GM06990 (cell line): ENCODE data around the gene FUBP3.

Experiments used
- DNase-seq: peaks from one replicate; pipeline ENCODE4 v3.0.0-alpha.2; 2011; ENCODE audit not compliant: insufficient read length; ENCODE audit errors: extremely low read depth
- H3K27me3 ChIP-seq: replicated peaks from 2 replicates; pipeline ENCODE4 v1.6.0; 2011; ENCODE audit warnings: low read length; ENCODE audit not compliant: control insufficient read depth, insufficient read depth
- H3K36me3 ChIP-seq: 2 replicates; pipeline ENCODE4 v1.5.1; 2011; ENCODE audit warnings: low read length; ENCODE audit not compliant: control insufficient read depth, insufficient read depth
- H3K4me3 ChIP-seq: replicated peaks from 2 replicates; pipeline ENCODE4 v1.5.1; 2011; ENCODE audit warnings: low read depth, mild to moderate bottlenecking, control low read depth, low read length
- TF ChIP-seq, protein P1 (sequence below): IDR thresholded peaks from 2 replicates; pipeline ENCODE4 v1.5.1; 2011; ENCODE audit warnings: low read length, control low read depth, mild to moderate bottlenecking, inconsistent platforms; ENCODE audit not compliant: insufficient read depth, poor library complexity, severe bottlenecking

FUBP3 gene

DNA sequence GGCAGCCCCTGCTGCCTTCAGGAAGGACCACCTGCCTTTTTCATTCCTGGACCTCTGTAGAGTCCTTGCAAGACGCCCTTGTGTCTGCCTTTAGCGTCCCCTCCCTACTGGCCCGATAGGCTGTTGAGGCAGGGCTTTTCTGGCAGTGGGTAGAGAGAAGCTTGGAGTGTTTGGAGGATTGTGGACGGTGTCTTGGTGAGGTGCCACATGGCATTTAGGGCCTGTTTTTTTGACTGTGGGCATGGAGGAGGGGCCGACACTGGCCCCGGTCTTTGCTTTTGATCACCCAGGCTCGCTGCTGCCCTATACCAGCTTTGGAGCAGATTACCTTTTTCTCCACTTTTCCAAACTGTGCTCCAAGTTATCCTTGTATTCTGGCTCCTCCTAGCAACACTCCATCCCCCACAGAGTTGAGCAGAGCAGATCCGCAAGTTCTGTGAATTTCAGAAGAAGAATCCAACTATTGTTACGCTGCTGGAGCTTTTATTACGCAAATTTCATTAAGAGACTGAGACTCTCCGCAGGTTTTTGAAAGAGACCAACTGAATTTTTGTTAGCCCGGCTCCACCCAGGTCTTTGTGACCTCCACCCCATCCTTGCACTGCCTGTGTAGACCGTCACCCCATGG lies 50.2 kb downstream of the FUBP3 start:
- Histone ChIP-seq H3K27me3 (no peaks in the 10 kb centered on the region), H3K36me3 (peaks cover 42% of the 10 kb centered on the region), H3K4me3 (no peak overlapping the region)
- TF ChIP-seq, protein P1, sequence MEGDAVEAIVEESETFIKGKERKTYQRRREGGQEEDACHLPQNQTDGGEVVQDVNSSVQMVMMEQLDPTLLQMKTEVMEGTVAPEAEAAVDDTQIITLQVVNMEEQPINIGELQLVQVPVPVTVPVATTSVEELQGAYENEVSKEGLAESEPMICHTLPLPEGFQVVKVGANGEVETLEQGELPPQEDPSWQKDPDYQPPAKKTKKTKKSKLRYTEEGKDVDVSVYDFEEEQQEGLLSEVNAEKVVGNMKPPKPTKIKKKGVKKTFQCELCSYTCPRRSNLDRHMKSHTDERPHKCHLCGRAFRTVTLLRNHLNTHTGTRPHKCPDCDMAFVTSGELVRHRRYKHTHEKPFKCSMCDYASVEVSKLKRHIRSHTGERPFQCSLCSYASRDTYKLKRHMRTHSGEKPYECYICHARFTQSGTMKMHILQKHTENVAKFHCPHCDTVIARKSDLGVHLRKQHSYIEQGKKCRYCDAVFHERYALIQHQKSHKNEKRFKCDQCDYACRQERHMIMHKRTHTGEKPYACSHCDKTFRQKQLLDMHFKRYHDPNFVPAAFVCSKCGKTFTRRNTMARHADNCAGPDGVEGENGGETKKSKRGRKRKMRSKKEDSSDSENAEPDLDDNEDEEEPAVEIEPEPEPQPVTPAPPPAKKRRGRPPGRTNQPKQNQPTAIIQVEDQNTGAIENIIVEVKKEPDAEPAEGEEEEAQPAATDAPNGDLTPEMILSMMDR, result no peak
- DNase-seq, result no peak

GRCh38 chr9:130630071-130630450 lies 50.7 kb downstream of the FUBP3 start:
- Histone ChIP-seq H3K27me3 (no peaks in the 10 kb centered on the region), H3K36me3 (peaks cover 42% of the 10 kb centered on the region), H3K4me3 (no peak overlapping the region)
- DNase-seq, result no peak
- TF ChIP-seq, protein P1, result no peak

- H3K4me3 ChIP-seq, result no peak overlapping the region
- no peak for DNase-seq
- H3K27me3 ChIP-seq, result no peaks in the 10 kb centered on the region
- H3K36me3 ChIP-seq, result peaks cover 40% of the 10 kb centered on the region
- TF ChIP-seq, protein P1, result no peak
Observed at GRCh38 chr9:130630506-130631330, 51.3 kb downstream of the FUBP3 start.

- Histone ChIP-seq H3K36me3 (peaks cover 44% of the 10 kb centered on the region), H3K27me3 (no peaks in the 10 kb centered on the region), H3K4me3 (no peak overlapping the region)
- TF ChIP-seq, protein P1, result no peak
- DNase-seq, result no peak
Observed at GRCh38 chr9:130631331-130632080, 52.1 kb downstream of the FUBP3 start.

DNA sequence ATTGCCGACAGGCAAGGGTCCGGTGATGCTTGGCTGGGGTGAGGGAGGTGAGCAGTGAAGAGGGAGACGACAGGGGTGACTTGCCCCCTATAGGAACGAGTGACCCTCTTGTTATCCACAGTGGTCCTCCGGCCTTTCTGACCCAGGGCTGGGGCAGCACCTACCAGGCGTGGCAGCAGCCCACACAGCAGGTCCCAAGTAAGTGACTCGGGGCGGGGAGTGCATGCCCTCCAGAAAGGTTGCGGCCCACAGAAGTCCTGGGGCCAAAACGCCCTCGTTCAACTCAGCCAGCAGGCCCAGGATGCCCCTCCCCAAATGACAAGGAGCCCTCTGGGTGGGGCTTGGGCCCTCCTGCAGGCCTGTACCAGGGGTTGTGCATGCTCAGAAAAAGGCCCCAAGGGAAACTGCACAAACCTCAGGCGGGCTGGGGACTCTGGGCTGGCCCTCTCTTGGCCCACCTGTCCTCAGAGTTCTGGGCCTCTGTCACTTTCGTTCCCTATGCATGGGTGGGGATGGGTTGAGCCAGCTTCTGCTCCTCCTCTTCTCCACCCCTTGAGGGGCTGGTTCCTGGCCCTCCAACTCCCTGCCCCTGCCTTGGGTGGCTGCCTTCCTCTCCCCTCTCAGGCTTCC lies 52.8 kb downstream of the FUBP3 start:
- H3K36me3 ChIP-seq, result peaks cover 41% of the 10 kb centered on the region
- TF ChIP-seq, protein P1, result no peak
- DNase-seq, result no peak
- H3K27me3 ChIP-seq, result no peaks in the 10 kb centered on the region
- no peak overlapping the region for H3K4me3 ChIP-seq
